Measurements from ENCODE around the gene YBX2.

- TF ChIP-seq, protein P1, sequence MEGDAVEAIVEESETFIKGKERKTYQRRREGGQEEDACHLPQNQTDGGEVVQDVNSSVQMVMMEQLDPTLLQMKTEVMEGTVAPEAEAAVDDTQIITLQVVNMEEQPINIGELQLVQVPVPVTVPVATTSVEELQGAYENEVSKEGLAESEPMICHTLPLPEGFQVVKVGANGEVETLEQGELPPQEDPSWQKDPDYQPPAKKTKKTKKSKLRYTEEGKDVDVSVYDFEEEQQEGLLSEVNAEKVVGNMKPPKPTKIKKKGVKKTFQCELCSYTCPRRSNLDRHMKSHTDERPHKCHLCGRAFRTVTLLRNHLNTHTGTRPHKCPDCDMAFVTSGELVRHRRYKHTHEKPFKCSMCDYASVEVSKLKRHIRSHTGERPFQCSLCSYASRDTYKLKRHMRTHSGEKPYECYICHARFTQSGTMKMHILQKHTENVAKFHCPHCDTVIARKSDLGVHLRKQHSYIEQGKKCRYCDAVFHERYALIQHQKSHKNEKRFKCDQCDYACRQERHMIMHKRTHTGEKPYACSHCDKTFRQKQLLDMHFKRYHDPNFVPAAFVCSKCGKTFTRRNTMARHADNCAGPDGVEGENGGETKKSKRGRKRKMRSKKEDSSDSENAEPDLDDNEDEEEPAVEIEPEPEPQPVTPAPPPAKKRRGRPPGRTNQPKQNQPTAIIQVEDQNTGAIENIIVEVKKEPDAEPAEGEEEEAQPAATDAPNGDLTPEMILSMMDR (IDR thresholded peaks at IDR 0.05): no peak
- TF ChIP-seq POLR2AphosphoS5 (IDR thresholded peaks at IDR 0.05; ENCODE audit: low read depth, low read length): no peak
- no peak for TF ChIP-seq TCF7L2 (IDR thresholded peaks at IDR 0.05; ENCODE audit: low read depth, low read length)
- no peak for TF ChIP-seq SIN3A (IDR thresholded peaks at IDR 0.05; ENCODE audit: borderline replicate concordance, insufficient read depth, low read depth, low read length)
- TF ChIP-seq REST (IDR thresholded peaks at IDR 0.05; ENCODE audit: insufficient read depth in 1 of 2, low read depth in 2 of 2, low read length in 1 of 2): no peak
These were observed 51.0 kb downstream of the YBX2 start for GRCh38 chr17:7243453-7243729.

All from Panc1 (cell line).